HCT116 (cell line): ENCODE data around the gene DUOXA1. TPM values are rescaled to one million over a fixed set of nuclear protein-coding genes. Genes with fewer than 3 reads are reported as not detected.

Experiments
- ATAC-seq: fragments of 200-7000 bp; cut with Tn5 transposase; 2 replicates; pipeline ENCODE4 v1.9.1; 2020; ENCODE audit warnings: mild to moderate bottlenecking, moderate library complexity
- BruUV-seq: library from RNA; stranded (reverse); fragments of 400-500 nt; replicated peaks from 2 replicates; lab custom pipeline; 2021; lab: Mats Ljungman, UMichigan
- CTCF ChIA-PET: fragments of 300-600 bp; sonication (Branson Sonifier 250); formaldehyde crosslinking; loops from one replicate; lab custom pipeline; 2021; ENCODE audit warnings: antibody characterized with exemption; lab: Charles Lee
- POLR2A ChIA-PET: fragments of 300-600, 350-600 bp; sonication (Branson Sonifier 250); formaldehyde crosslinking; loops from one replicate; lab custom pipeline; 2021; ENCODE audit warnings: antibody characterized with exemption; lab: Charles Lee
- RAD21 ChIA-PET, 2 experiments: fragments of 300-600 bp; sonication (Branson Sonifier 250); formaldehyde crosslinking; loops; one replicate each; lab custom pipeline; 2023; ENCODE audit warnings: low total read pairs in 2 of 2; ENCODE audit not compliant: uncharacterized antibody in 2 of 2, unreplicated experiment in 2 of 2, low non-redundant PET in 1 of 2; lab: Charles Lee
- DNase-seq: peaks from one replicate; pipeline ENCODE4 v3.0.0-alpha.2; 2010; ENCODE audit warnings: low read depth, low spot score
- H2AFZ ChIP-seq: fragments of 200-600 bp; shearing (Covaris generic), sonication (generic); 2 replicates; pipeline ENCODE4 v1.6.1; 2017; ENCODE audit warnings: low read depth, mixed run types, mixed read lengths, antibody characterized with exemption, low read length; ENCODE audit not compliant: poor library complexity, severe bottlenecking
- H3K27ac ChIP-seq: 2 replicates; pipeline ENCODE4 v1.5.1; 2012; ENCODE audit warnings: low read depth, low read length
- H3K27me3 ChIP-seq: fragments of 200-600 bp; sonication (generic); 2 replicates; pipeline ENCODE4 v1.6.1; 2016; ENCODE audit warnings: mixed run types, low read length, mixed read lengths; ENCODE audit not compliant: insufficient read depth
- H3K36me3 ChIP-seq, 2 experiments: fragments of 200-500 bp in 1 of 2; fragments of 200-600 bp in 1 of 2; sonication (Bioruptor generic) in 1 of 2; sonication (generic) in 1 of 2; 2 replicates each; pipeline versions ENCODE4 v1.5.1 to v1.6.1; 2014 to 2016; ENCODE audit warnings: low read length in 2 of 2, inconsistent platforms in 1 of 2, mixed read lengths in 1 of 2, mixed run types in 1 of 2; ENCODE audit not compliant: insufficient read depth in 2 of 2, control insufficient read depth in 1 of 2
- H3K4me1 ChIP-seq, 2 experiments: fragments of 200-600 bp in 1 of 2; sonication (generic) in 1 of 2; 2 replicates each; pipeline versions ENCODE4 v1.5.1 to v1.6.1; 2012 to 2017; ENCODE audit warnings: low read length in 2 of 2, inconsistent platforms in 1 of 2, mild to moderate bottlenecking in 1 of 2, mixed read lengths in 1 of 2, mixed run types in 1 of 2, moderate library complexity in 1 of 2; ENCODE audit not compliant: insufficient read depth in 2 of 2, control insufficient read depth in 1 of 2
- H3K4me2 ChIP-seq: fragments of 200-600 bp; sonication (generic); 2 replicates; pipeline ENCODE4 v1.6.1; 2017; ENCODE audit warnings: mixed run types, low read length, mixed read lengths
- H3K4me3 ChIP-seq, 2 experiments: fragments of 200-600 bp in 1 of 2; sonication (generic) in 1 of 2; replicated peaks in 1 of 2; 2 replicates each; pipeline ENCODE4 v1.5.1; 2011 to 2016; ENCODE audit warnings: low read length in 2 of 2, control low read depth in 1 of 2, low read depth in 1 of 2, mild to moderate bottlenecking in 1 of 2, mixed read lengths in 1 of 2, mixed run types in 1 of 2
- H3K79me2 ChIP-seq: fragments of 200-600 bp; sonication (generic); 2 replicates; pipeline ENCODE4 v1.6.1; 2017; ENCODE audit warnings: mild to moderate bottlenecking, mixed run types, low read length, moderate library complexity, mixed read lengths; ENCODE audit not compliant: insufficient read depth
- H3K9ac ChIP-seq: fragments of 200-600 bp; sonication (generic); 2 replicates; pipeline ENCODE4 v1.6.1; 2016; ENCODE audit warnings: low read length, mixed read lengths
- H3K9me2 ChIP-seq: fragments of 200-600 bp; sonication (generic), shearing (Covaris generic); 2 replicates; pipeline ENCODE4 v1.6.1; 2017; ENCODE audit warnings: mixed run types, mild to moderate bottlenecking, moderate library complexity; ENCODE audit not compliant: insufficient read depth
- H3K9me3 ChIP-seq, 2 experiments: fragments of 200-500 bp in 1 of 2; fragments of 200-600 bp in 1 of 2; sonication (Bioruptor generic) in 1 of 2; sonication (generic) in 1 of 2; 2 replicates each; pipeline ENCODE4 v1.6.1; 2014 to 2017; ENCODE audit warnings: low read length in 2 of 2, mixed read lengths in 2 of 2, inconsistent platforms in 1 of 2, low read depth in 1 of 2, mild to moderate bottlenecking in 1 of 2, mixed run types in 1 of 2, moderate library complexity in 1 of 2; ENCODE audit not compliant: control insufficient read depth in 1 of 2, insufficient read depth in 1 of 2
- H4K20me1 ChIP-seq: fragments of 200-600 bp; sonication (generic), shearing (Covaris generic); 2 replicates; pipeline ENCODE4 v1.6.1; 2017; ENCODE audit warnings: mixed run types, mild to moderate bottlenecking, moderate library complexity; ENCODE audit not compliant: insufficient read depth
- CBX3 ChIP-seq: IDR thresholded peaks from 2 replicates; pipeline ENCODE4 v1.6.1; 2012; ENCODE audit warnings: low read depth
- CEBPB ChIP-seq: IDR thresholded peaks from 2 replicates; pipeline ENCODE4 v1.6.1; 2012; ENCODE audit warnings: low read depth
- EZH2 ChIP-seq: fragments of 200-600 bp; sonication (generic); IDR thresholded peaks from 2 replicates; pipeline ENCODE4 v1.6.1; 2017; ENCODE audit warnings: antibody characterized with exemption, mixed run types
- EZH2phosphoT487 ChIP-seq: fragments of 200-600 bp; IDR thresholded peaks from 2 replicates; pipeline ENCODE4 v1.6.1; 2018; ENCODE audit warnings: antibody characterized with exemption, borderline replicate concordance
- FOSL1 ChIP-seq: IDR thresholded peaks from 2 replicates; pipeline ENCODE4 v1.6.1; 2012; ENCODE audit warnings: low read depth
- POLR2A ChIP-seq: IDR thresholded peaks from 2 replicates; pipeline ENCODE4 v1.7.0; 2011; ENCODE audit warnings: borderline replicate concordance; ENCODE audit not compliant: insufficient read depth, insufficient read length; ENCODE audit errors: extremely low read depth
- POLR2AphosphoS5 ChIP-seq: IDR thresholded peaks from 2 replicates; pipeline ENCODE4 v1.6.1; 2011; ENCODE audit warnings: mild to moderate bottlenecking, low read depth, low read length, moderate library complexity
- SIN3A ChIP-seq: IDR thresholded peaks from 2 replicates; pipeline ENCODE4 v1.6.1; 2012; ENCODE audit warnings: low read depth
- TCF7L2 ChIP-seq: IDR thresholded peaks from 2 replicates; pipeline ENCODE4 v1.7.0; 2011; ENCODE audit warnings: borderline replicate concordance, inconsistent platforms; ENCODE audit not compliant: insufficient read depth, insufficient read length; ENCODE audit errors: extremely low read depth
- YY1 ChIP-seq: IDR thresholded peaks from 2 replicates; pipeline ENCODE4 v1.6.1; 2011; ENCODE audit warnings: low read length, low read depth, moderate library complexity, mild to moderate bottlenecking; ENCODE audit not compliant: insufficient replicate concordance; ENCODE audit errors: extremely low read depth
- intact Hi-C: fragments of 100-400 bp; cut with micrococcal nuclease; formaldehyde crosslinking; loops from 2 replicates; pipeline ENCODE4 v1.10.0; 2022
- total RNA-seq: library from RNA; stranded (reverse); gene quantifications from one replicate; pipeline ENCODE4 v1.2.1, GENCODE V29; 2021; ENCODE audit not compliant: unreplicated experiment
- TF ChIP-seq, protein P1 (sequence below): IDR thresholded peaks from 2 replicates; pipeline ENCODE4 v1.6.1; 2012
- TF ChIP-seq, protein P2 (sequence below): IDR thresholded peaks from 2 replicates; pipeline ENCODE4 v1.6.1; 2012
- TF ChIP-seq, protein P3 (sequence below), 3 experiments: fragments of 200-600 bp in 1 of 3; sonication (generic) in 1 of 3; IDR thresholded peaks in 2 of 3; conservative IDR thresholded peaks in 1 of 3; 2 replicates each; pipeline ENCODE4 v1.5.1; 2012 to 2017; ENCODE audit warnings: low read depth in 2 of 3, low read length in 2 of 3, antibody characterized with exemption in 1 of 3, borderline replicate concordance in 1 of 3, control low read depth in 1 of 3, mild to moderate bottlenecking in 1 of 3, mixed read lengths in 1 of 3, mixed run types in 1 of 3, moderate library complexity in 1 of 3; ENCODE audit not compliant: insufficient read depth in 1 of 3

Gene DUOXA1
- total RNA-seq, 1 experiment from 2014 or later, result 2.3 TPM

DNA sequence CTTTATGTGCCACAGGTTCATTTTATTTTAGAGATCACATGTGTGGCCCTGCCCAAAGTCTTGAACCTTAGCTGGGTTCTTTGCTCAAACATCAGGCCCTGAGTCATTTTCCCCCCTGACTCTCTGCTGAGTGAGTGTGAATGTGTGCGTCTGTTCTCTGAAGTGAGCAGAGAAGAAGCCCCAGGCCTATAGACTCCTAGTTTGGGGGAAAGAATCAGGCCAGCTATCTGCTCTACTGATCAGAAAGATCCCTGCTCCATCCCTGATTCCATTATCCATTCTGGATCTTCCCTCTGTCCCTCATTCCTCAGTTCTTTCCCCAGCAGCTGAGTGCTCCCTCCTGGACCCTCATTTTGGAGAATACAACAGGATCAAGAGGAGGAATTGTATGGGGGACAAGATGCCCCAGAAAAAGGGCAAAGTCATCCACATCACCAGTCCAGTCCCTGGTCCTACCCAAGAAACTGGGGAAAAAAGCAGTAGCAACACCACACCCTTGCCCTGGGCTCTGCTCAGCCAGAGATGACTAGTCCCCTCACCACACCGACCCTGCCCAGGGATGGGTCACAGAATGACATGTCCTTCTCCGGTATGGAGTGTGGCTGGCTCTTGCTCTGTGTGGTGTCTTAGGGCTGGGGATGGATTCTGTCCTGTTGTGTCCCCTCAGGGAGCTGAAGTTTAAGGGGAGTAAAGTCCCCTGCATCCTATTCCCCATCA lies 3.3 kb upstream of the DUOXA1 start:
- POLR2A ChIA-PET, result no interaction called here
- CTCF ChIA-PET, result interaction anchor here (6.0 kb wide), 1 partner anchor 15 kb away, joined by 40 read pairs; no protein-coding TSS in a partner anchor
- ATAC-seq, result no peak

More for the DNA sequence above, 3.3 kb upstream of the DUOXA1 start:
- intact Hi-C loops, result no loop called here
- no peak overlapping the region for H3K4me3 ChIP-seq
- no peaks in the 10 kb centered on the region for H3K36me3 ChIP-seq
- no peak overlapping the region for H3K4me2 ChIP-seq
- H3K27ac ChIP-seq, result no peak overlapping the region
- no peaks in the 10 kb centered on the region for H3K27me3 ChIP-seq
- H3K9me2 ChIP-seq, result no peaks in the 10 kb centered on the region
- RAD21 ChIA-PET, result no interaction called here
- no peaks in the 10 kb centered on the region for H3K9me3 ChIP-seq
- BruUV-seq, result no TSS peak
- DNase-seq, result no peak
- no peak overlapping the region for H3K9ac ChIP-seq
- TF ChIP-seq SIN3A (no peak), TCF7L2 (no peak), EZH2 (no peak), EZH2phosphoT487 (no peak), FOSL1 (no peak), CBX3 (no peak), YY1 (no peak), POLR2A (no peak), POLR2AphosphoS5 (no peak), CEBPB (no peak)
- TF ChIP-seq, protein P1, sequence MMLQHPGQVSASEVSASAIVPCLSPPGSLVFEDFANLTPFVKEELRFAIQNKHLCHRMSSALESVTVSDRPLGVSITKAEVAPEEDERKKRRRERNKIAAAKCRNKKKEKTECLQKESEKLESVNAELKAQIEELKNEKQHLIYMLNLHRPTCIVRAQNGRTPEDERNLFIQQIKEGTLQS, result no peak
- TF ChIP-seq, protein P2, sequence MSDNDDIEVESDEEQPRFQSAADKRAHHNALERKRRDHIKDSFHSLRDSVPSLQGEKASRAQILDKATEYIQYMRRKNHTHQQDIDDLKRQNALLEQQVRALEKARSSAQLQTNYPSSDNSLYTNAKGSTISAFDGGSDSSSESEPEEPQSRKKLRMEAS, result no peak
- TF ChIP-seq, protein P3, sequence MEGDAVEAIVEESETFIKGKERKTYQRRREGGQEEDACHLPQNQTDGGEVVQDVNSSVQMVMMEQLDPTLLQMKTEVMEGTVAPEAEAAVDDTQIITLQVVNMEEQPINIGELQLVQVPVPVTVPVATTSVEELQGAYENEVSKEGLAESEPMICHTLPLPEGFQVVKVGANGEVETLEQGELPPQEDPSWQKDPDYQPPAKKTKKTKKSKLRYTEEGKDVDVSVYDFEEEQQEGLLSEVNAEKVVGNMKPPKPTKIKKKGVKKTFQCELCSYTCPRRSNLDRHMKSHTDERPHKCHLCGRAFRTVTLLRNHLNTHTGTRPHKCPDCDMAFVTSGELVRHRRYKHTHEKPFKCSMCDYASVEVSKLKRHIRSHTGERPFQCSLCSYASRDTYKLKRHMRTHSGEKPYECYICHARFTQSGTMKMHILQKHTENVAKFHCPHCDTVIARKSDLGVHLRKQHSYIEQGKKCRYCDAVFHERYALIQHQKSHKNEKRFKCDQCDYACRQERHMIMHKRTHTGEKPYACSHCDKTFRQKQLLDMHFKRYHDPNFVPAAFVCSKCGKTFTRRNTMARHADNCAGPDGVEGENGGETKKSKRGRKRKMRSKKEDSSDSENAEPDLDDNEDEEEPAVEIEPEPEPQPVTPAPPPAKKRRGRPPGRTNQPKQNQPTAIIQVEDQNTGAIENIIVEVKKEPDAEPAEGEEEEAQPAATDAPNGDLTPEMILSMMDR (IDR thresholded peaks at IDR 0.05 in 2 of 3, conservative IDR thresholded peaks at IDR 0.05 in 1 of 3; ENCODE audit: borderline replicate concordance in 1 of 3, insufficient read depth in 1 of 3, low read depth in 2 of 3, low read length in 2 of 3), result no peak
- peaks cover 7 to 12% of the 10 kb centered on the region in 2 experiments; a peak in 3 of 4 replicates for H3K4me1 ChIP-seq
- H4K20me1 ChIP-seq, result no peaks in the 10 kb centered on the region
- no peaks in the 10 kb centered on the region for H3K79me2 ChIP-seq
- H2AFZ ChIP-seq, result no peak overlapping the region
